ENCODE data around the gene SLC2A13. TPM values are rescaled to one million over a fixed set of nuclear protein-coding genes. Genes with fewer than 3 reads are reported as not detected.

SLC2A13 gene
- total and polyA plus RNA-seq, 4 donors: 1.9 to 20.2 (median 6.9) TPM

DNA sequence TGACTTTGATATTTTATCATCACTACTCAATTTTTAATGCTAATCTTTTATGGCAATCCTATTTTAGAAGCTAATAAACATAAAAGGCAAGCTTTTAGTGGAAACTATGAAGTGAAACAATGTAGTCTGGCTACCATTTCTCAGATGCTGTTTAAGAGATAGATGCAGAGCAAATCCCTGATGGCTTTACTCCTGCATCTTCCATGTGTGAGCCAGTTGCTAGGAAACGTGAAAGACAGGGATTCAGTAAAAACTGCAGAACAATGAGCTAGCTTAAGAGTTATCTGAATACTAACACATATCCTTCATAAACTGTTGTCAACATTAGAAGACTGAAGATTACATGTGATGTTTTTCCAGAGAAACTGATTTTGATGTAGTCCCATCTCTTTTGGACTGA is 112.6 kb downstream of the SLC2A13 start:
- no peak overlapping the region for H3K4me3 ChIP-seq (ENCODE audit: low read depth in 1 of 3, low read length in 3 of 3)
- DNase-seq (ENCODE audit: low spot score): no peak
- no peak overlapping the region for H3K9ac ChIP-seq (ENCODE audit: low read depth in 1 of 2, low read length in 2 of 2)
- H3K4me1 ChIP-seq (ENCODE audit: control insufficient read depth in 4 of 4, insufficient read depth in 4 of 4, low read length in 3 of 4): peaks cover 0 to 2% (median 0%) of the 10 kb centered on the region in 4 donors
- H3K36me3 ChIP-seq (ENCODE audit: control insufficient read depth in 4 of 4, insufficient read depth in 3 of 4, low read depth in 1 of 4, low read length in 3 of 4): no peaks in the 10 kb centered on the region
- 90% methylated on average over 1 of the region's 1 CpG for WGBS
- H3K9me3 ChIP-seq (ENCODE audit: control insufficient read depth in 4 of 4, low read length in 3 of 4): no peaks in the 10 kb centered on the region
- TF ChIP-seq, protein P1, sequence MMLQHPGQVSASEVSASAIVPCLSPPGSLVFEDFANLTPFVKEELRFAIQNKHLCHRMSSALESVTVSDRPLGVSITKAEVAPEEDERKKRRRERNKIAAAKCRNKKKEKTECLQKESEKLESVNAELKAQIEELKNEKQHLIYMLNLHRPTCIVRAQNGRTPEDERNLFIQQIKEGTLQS (IDR thresholded peaks at IDR 0.05): no peak
- TF ChIP-seq, protein P2, sequence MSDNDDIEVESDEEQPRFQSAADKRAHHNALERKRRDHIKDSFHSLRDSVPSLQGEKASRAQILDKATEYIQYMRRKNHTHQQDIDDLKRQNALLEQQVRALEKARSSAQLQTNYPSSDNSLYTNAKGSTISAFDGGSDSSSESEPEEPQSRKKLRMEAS (IDR thresholded peaks at IDR 0.05): no peak
- TF ChIP-seq FOXA2 (IDR thresholded peaks at IDR 0.05): no peak
- TF ChIP-seq YY1 (IDR thresholded peaks at IDR 0.05): no peak
- TF ChIP-seq JUND (IDR thresholded peaks at IDR 0.05): no peak
- TF ChIP-seq, protein P3, sequence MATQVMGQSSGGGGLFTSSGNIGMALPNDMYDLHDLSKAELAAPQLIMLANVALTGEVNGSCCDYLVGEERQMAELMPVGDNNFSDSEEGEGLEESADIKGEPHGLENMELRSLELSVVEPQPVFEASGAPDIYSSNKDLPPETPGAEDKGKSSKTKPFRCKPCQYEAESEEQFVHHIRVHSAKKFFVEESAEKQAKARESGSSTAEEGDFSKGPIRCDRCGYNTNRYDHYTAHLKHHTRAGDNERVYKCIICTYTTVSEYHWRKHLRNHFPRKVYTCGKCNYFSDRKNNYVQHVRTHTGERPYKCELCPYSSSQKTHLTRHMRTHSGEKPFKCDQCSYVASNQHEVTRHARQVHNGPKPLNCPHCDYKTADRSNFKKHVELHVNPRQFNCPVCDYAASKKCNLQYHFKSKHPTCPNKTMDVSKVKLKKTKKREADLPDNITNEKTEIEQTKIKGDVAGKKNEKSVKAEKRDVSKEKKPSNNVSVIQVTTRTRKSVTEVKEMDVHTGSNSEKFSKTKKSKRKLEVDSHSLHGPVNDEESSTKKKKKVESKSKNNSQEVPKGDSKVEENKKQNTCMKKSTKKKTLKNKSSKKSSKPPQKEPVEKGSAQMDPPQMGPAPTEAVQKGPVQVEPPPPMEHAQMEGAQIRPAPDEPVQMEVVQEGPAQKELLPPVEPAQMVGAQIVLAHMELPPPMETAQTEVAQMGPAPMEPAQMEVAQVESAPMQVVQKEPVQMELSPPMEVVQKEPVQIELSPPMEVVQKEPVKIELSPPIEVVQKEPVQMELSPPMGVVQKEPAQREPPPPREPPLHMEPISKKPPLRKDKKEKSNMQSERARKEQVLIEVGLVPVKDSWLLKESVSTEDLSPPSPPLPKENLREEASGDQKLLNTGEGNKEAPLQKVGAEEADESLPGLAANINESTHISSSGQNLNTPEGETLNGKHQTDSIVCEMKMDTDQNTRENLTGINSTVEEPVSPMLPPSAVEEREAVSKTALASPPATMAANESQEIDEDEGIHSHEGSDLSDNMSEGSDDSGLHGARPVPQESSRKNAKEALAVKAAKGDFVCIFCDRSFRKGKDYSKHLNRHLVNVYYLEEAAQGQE (IDR thresholded peaks at IDR 0.05): no peak
- TF ChIP-seq HNF4G (IDR thresholded peaks at IDR 0.05): no peak
- TF ChIP-seq RAD21 (IDR thresholded peaks at IDR 0.05): no peak
- TF ChIP-seq SP1 (IDR thresholded peaks at IDR 0.05): no peak
- TF ChIP-seq, protein P4, sequence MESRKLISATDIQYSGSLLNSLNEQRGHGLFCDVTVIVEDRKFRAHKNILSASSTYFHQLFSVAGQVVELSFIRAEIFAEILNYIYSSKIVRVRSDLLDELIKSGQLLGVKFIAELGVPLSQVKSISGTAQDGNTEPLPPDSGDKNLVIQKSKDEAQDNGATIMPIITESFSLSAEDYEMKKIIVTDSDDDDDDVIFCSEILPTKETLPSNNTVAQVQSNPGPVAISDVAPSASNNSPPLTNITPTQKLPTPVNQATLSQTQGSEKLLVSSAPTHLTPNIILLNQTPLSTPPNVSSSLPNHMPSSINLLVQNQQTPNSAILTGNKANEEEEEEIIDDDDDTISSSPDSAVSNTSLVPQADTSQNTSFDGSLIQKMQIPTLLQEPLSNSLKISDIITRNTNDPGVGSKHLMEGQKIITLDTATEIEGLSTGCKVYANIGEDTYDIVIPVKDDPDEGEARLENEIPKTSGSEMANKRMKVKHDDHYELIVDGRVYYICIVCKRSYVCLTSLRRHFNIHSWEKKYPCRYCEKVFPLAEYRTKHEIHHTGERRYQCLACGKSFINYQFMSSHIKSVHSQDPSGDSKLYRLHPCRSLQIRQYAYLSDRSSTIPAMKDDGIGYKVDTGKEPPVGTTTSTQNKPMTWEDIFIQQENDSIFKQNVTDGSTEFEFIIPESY (IDR thresholded peaks at IDR 0.05): no peak
- no peak for TF ChIP-seq HNF4A (conservative IDR thresholded peaks at IDR 0.05)
- no peak for TF ChIP-seq FOXA1 (IDR thresholded peaks at IDR 0.05)
- TF ChIP-seq, protein P5, sequence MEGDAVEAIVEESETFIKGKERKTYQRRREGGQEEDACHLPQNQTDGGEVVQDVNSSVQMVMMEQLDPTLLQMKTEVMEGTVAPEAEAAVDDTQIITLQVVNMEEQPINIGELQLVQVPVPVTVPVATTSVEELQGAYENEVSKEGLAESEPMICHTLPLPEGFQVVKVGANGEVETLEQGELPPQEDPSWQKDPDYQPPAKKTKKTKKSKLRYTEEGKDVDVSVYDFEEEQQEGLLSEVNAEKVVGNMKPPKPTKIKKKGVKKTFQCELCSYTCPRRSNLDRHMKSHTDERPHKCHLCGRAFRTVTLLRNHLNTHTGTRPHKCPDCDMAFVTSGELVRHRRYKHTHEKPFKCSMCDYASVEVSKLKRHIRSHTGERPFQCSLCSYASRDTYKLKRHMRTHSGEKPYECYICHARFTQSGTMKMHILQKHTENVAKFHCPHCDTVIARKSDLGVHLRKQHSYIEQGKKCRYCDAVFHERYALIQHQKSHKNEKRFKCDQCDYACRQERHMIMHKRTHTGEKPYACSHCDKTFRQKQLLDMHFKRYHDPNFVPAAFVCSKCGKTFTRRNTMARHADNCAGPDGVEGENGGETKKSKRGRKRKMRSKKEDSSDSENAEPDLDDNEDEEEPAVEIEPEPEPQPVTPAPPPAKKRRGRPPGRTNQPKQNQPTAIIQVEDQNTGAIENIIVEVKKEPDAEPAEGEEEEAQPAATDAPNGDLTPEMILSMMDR (IDR thresholded peaks at IDR 0.05; ENCODE audit: low read depth, low read length, missing input control): no peak
- no peak overlapping the region for H3K27ac ChIP-seq (ENCODE audit: low read depth in 1 of 2, low read length in 2 of 2)
- H3K27me3 ChIP-seq (ENCODE audit: control insufficient read depth in 4 of 4, insufficient read depth in 4 of 4, low read length in 3 of 4): no peaks in the 10 kb centered on the region

DNA sequence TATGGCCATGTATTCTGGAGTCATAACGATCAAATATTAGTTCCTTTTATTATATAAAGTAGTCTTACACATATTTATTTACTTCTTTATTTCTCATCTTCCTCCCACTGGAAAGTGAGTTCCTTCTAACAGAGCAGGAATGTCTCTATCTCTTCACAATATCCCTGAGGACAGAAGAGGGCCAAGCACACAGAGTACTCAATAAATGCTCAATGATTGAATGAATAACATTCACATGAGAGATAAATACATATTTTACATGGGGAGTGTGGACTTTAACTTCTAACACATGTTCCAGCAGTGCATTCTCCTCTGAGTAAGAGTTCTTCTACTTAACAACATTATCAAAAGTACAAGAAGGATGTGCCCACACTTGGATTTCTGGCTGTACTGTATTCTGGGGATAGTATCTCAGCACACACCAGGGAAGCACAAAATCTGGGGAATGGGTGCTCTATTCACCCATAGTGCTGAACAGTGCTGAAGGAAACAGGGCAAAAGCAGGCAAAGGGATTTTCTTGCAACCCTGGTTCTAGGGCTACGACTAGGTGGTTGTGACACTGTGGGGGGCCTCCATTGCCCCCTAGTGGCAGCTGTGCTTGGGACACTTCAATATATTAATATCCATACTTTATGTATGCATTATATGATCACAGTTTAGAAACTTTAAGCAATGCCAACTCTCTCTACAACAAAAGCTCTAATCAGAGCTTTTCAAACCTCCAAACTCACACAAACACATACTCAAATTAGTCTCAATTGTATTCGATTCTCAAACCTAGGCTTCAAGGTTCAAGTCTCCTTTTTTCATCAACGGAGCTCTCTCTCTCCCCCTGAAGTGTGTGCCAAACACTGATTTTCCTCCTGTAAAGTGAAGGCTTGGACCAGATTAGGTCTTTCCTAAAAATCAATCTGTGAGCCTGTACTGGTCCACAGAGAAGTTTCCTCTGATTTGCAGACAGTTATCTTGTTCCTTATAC is 115.5 kb downstream of the SLC2A13 start:
- 66% methylated on average over 4 of the region's 4 CpGs for WGBS
- Histone ChIP-seq H3K4me1 (ENCODE audit: control insufficient read depth in 4 of 4, insufficient read depth in 4 of 4, low read length in 3 of 4) (peaks cover 0 to 2% (median 0%) of the 10 kb centered on the region in 4 donors), H3K36me3 (ENCODE audit: control insufficient read depth in 4 of 4, insufficient read depth in 3 of 4, low read depth in 1 of 4, low read length in 3 of 4) (no peaks in the 10 kb centered on the region), H3K9me3 (ENCODE audit: control insufficient read depth in 4 of 4, low read length in 3 of 4) (no peaks in the 10 kb centered on the region), H3K4me3 (ENCODE audit: low read depth in 1 of 3, low read length in 3 of 3) (no peak overlapping the region), H3K27me3 (ENCODE audit: control insufficient read depth in 4 of 4, insufficient read depth in 4 of 4, low read length in 3 of 4) (no peaks in the 10 kb centered on the region), H3K9ac (ENCODE audit: low read depth in 1 of 2, low read length in 2 of 2) (no peak overlapping the region), H3K27ac (ENCODE audit: low read depth in 1 of 2, low read length in 2 of 2) (no peak overlapping the region)
- TF ChIP-seq RAD21 (IDR thresholded peaks at IDR 0.05) (peak; percentile 95 to 96), EGR1 (IDR thresholded peaks at IDR 0.05; ENCODE audit: low read depth in 2 of 2) (no peak)
- TF ChIP-seq, protein P5 (IDR thresholded peaks at IDR 0.05; ENCODE audit: low read depth, low read length, missing input control): peak; percentile 85
- DNase-seq (ENCODE audit: low spot score): peak; percentile 45
